ENCODE measurements around the gene TSPAN2.

TSPAN2 gene

GRCh38 chr1:115089420-115090185, at the start of gene TSPAN2:
Gene TSPAN2 (minus strand): TSS chr1:115089503. CDS start chr1:115089432, 71 bp downstream.
- no peak for TF ChIP-seq CTCF (IDR thresholded peaks at IDR 0.05; ENCODE audit: extremely low read depth, insufficient read depth, missing control alignments)
- in situ Hi-C loops (cut with MboI; ENCODE audit: low pct_unique_long_range_greater_than_20kb, low sequenced_read_pairs, unreplicated experiment), result no loop called here
- peak; percentile 63 for DNase-seq (ENCODE audit: low spot score)

- DNase-seq (ENCODE audit: low spot score), result peak; percentile 76
- peak; percentile 88 for TF ChIP-seq CTCF (IDR thresholded peaks at IDR 0.05; ENCODE audit: extremely low read depth, insufficient read depth, missing control alignments)
- in situ Hi-C loops (cut with MboI; ENCODE audit: low pct_unique_long_range_greater_than_20kb, low sequenced_read_pairs, unreplicated experiment), result loop anchor here (10.0 kb wide), 2 partner anchors 326 to 456 kb away; no protein-coding TSS in a partner anchor
Observed at GRCh38 chr1:115138973-115139372, 49.7 kb upstream of the TSPAN2 start.

GRCh38 chr1:115138271-115138670, 49.0 kb upstream of the TSPAN2 start:
- in situ Hi-C loops (cut with MboI; ENCODE audit: low pct_unique_long_range_greater_than_20kb, low sequenced_read_pairs, unreplicated experiment), result loop anchor here (10.0 kb wide), 2 partner anchors 327 to 457 kb away; no protein-coding TSS in a partner anchor
- no peak for DNase-seq (ENCODE audit: low spot score)
- no peak for TF ChIP-seq CTCF (IDR thresholded peaks at IDR 0.05; ENCODE audit: extremely low read depth, insufficient read depth, missing control alignments)

GRCh38 chr1:115137191-115137590, 47.9 kb upstream of the TSPAN2 start:
- in situ Hi-C loops (cut with MboI; ENCODE audit: low pct_unique_long_range_greater_than_20kb, low sequenced_read_pairs, unreplicated experiment), result loop anchor here (10.0 kb wide), 2 partner anchors 328 to 458 kb away; no protein-coding TSS in a partner anchor
- no peak for TF ChIP-seq CTCF (IDR thresholded peaks at IDR 0.05; ENCODE audit: extremely low read depth, insufficient read depth, missing control alignments)
- no peak for DNase-seq (ENCODE audit: low spot score)

GRCh38 chr1:115136706-115137105, 47.4 kb upstream of the TSPAN2 start:
- in situ Hi-C loops (cut with MboI; ENCODE audit: low pct_unique_long_range_greater_than_20kb, low sequenced_read_pairs, unreplicated experiment), result loop anchor here (10.0 kb wide), 2 partner anchors 328 to 458 kb away; no protein-coding TSS in a partner anchor
- DNase-seq (ENCODE audit: low spot score), result no peak
- no peak for TF ChIP-seq CTCF (IDR thresholded peaks at IDR 0.05; ENCODE audit: extremely low read depth, insufficient read depth, missing control alignments)

- in situ Hi-C loops (cut with MboI; ENCODE audit: low pct_unique_long_range_greater_than_20kb, low sequenced_read_pairs, unreplicated experiment), result loop anchor here (10.0 kb wide), 2 partner anchors 329 to 459 kb away; no protein-coding TSS in a partner anchor
- TF ChIP-seq CTCF (IDR thresholded peaks at IDR 0.05; ENCODE audit: extremely low read depth, insufficient read depth, missing control alignments), result no peak
- DNase-seq (ENCODE audit: low spot score), result no peak
Observed at GRCh38 chr1:115136106-115136505, 46.8 kb upstream of the TSPAN2 start.

Data from GM13977 (cell line).